Coronary artery (tissue), 2 donors: Measurements from ENCODE around the gene SOX1.

Experiments used
- DNase-seq: peaks from one replicate; pipeline ENCODE4 v3.0.0-alpha.2; 2017; ENCODE audit warnings: low spot score
- H3K27ac ChIP-seq, 2 donors: fragments of 200-600 bp; sonication (generic); one replicate each; pipeline ENCODE4 v1.5.1; 2016 to 2019
- H3K4me3 ChIP-seq: fragments of 200-600 bp; sonication (generic); 2 replicates; pipeline ENCODE4 v1.5.1; 2016; ENCODE audit warnings: mild to moderate bottlenecking, moderate library complexity
- TF ChIP-seq, protein P1 (sequence below): fragments of 200-600 bp; sonication (generic); IDR thresholded peaks from one replicate; pipeline ENCODE4 v1.5.1; 2019; ENCODE audit warnings: antibody characterized with exemption

The SOX1 gene

DNA sequence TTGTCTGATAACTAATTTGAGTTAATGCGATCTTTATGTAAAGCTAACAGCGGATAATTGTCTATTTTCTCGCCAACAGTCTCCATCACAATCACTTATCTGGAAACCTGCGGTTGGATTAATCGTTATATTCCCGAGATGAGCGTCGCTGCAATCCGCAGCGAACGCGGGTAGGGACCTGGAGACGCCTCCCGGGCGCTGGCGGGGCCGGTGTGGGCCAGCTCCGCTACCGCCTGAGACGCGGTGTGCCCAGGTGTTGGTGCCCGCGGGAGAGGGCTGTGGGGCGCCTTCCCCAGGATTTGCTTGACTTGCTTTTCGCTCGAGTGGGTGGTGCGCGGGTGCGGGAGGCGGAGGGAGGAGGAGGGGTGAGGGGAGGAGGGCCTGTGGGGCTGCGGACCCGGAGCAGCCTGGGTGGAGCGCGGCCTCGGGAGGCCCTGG, 38.3 kb downstream of the SOX1 start:
- no peak for DNase-seq
- Histone ChIP-seq H3K4me3 (no peak overlapping the region), H3K27ac (no peak overlapping the region)
- TF ChIP-seq, protein P1, sequence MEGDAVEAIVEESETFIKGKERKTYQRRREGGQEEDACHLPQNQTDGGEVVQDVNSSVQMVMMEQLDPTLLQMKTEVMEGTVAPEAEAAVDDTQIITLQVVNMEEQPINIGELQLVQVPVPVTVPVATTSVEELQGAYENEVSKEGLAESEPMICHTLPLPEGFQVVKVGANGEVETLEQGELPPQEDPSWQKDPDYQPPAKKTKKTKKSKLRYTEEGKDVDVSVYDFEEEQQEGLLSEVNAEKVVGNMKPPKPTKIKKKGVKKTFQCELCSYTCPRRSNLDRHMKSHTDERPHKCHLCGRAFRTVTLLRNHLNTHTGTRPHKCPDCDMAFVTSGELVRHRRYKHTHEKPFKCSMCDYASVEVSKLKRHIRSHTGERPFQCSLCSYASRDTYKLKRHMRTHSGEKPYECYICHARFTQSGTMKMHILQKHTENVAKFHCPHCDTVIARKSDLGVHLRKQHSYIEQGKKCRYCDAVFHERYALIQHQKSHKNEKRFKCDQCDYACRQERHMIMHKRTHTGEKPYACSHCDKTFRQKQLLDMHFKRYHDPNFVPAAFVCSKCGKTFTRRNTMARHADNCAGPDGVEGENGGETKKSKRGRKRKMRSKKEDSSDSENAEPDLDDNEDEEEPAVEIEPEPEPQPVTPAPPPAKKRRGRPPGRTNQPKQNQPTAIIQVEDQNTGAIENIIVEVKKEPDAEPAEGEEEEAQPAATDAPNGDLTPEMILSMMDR = no peak

DNA sequence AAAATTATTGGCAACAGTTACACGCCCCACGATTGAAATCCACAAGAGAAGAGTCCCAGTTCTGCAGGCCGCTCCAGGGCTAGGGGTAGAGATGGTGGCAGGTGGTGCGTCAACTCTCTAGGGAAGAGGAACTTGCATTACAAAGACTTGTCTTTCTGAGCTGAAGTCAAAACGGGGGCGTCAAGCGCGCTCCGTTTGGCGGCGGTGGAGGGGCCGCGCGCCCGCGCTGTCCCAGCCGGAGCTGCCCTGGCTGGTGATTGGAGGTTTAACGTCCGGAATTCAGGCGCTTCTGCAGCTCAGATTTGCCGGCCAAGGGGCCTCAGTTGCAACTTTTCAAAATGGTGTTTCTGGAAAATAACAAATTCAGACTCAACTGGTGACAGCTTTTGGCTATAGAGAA, 38.9 kb downstream of the SOX1 start:
- TF ChIP-seq, protein P1 = no peak
- Histone ChIP-seq H3K4me3 (no peak overlapping the region), H3K27ac (no peak overlapping the region)
- no peak for DNase-seq

DNA sequence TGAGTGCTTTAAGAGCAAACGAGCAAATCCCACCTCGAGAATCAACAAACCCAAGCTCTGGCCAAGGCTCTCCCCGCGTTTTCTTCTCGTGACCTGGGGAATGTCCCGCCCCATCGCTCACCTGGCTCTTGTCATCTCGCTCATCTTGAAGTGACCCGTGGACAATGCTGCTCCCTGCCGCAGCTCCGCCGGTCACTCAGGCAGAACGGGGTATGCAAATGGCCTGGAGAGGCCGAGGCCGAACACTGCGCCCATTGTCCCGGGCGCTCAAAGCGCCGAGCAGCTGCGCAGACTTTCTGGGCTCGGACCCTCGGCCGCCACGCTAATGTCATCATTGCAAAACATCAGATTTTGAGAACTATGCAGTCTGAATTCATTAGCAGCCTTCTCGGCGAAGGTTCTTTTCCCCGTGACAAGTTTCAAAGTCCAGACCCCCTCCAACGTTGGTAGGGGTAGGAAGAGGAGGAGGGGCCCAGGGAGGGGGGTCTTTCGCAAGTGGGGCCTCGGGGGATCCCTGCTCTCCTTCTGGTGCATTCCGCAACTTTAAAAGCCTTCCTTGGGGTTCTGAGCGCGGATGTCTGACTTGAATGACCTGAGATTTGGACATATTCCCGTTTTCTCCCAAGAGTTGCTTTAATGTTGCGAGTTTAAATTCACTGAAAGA, 39.7 kb downstream of the SOX1 start:
- TF ChIP-seq, protein P1 = no peak
- DNase-seq = no peak
- Histone ChIP-seq H3K4me3 (no peak overlapping the region), H3K27ac (no peak overlapping the region)

DNA sequence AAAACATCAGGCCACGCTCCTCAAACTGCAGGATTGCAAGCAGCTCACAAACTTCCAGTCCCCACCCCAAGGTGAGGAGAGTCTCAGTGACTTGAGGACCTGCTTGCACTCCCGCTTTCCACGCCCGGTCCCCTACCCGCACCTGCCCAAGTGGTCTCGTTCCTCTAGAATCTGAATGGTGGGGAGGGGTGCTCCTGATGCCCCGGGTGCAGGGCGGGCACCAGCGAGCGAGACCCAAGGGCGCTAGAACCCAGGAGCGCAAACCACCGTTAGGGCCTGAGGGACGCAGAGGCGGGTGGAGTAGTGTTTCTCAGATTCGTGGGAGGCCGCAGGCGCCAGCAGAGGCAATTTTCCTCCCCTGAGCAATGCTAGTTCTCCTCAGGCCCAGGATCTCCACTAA, 40.3 kb downstream of the SOX1 start:
- no peak overlapping the region for H3K27ac ChIP-seq
- TF ChIP-seq, protein P1 = no peak
- no peak overlapping the region for H3K4me3 ChIP-seq
- no peak for DNase-seq

DNA sequence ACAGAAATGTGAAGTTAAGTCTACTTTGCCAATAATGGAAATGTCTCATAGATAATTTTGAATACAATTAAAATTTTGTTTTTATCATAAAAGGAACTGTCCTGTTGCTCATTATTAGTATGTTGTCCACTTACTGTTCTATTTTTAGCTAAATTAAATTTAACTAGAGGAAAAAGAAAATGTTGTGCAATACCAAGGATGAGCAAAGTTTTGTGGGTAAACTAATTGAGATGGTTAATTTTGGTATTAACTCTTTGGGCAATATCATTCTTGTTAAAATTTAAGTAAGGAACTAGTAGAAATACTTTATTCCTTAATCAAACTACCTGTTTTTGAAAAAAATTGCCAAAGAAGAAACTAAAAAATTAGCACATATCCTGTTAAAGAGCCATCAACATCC, 43.5 kb downstream of the SOX1 start:
- TF ChIP-seq, protein P1 = no peak
- DNase-seq = no peak
- H3K27ac ChIP-seq = no peak overlapping the region
- H3K4me3 ChIP-seq = no peak overlapping the region

DNA sequence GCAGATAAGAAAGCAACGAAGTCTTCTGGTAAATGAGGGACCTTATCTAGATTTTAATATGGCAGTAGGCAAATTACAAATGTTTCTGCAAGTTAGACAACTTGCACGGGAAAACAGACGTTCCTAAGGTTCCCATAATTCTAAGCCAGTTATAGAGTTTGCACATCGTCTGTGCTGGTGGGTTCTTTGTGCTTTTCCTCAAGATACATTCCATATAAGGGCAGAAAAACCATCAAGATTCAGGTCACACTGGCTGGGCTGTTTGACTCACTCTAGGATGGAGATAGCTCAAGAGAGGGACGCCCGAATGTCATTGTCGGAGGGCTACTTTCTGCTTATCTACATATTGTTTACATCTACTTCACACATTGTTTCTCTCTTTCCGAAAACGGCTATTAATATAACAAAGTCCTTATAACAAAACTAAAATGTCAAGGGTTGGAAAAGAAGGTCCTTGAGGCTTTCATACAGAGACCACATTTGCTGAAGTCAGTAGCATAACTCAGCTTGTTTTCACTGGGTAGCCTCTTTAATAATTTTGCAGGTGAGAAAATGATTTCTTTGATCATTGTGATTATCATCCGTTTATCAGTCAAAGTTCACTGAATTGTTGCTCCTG, 44.4 kb downstream of the SOX1 start:
- Histone ChIP-seq H3K27ac (no peak overlapping the region), H3K4me3 (no peak overlapping the region)
- no peak for DNase-seq
- TF ChIP-seq, protein P1 = no peak
